Naive thymus-derived CD4-positive, alpha-beta T cell (primary cell): ENCODE results near the gene ABCB9. TPM values are rescaled to one million over a fixed set of nuclear protein-coding genes. Genes with fewer than 3 reads are reported as not detected.

Experiments used
- ATAC-seq: fragments of 150-1000 bp; cut with Tn5 transposase; 2 replicates; pipeline ENCODE4 v1.10.0; 2021; ENCODE audit warnings: mild to moderate bottlenecking, moderate library complexity
- CTCF ChIA-PET: fragments of 350-600 bp; sonication (Branson Sonifier 250); formaldehyde crosslinking; loops from one replicate; lab custom pipeline; 2021; ENCODE audit warnings: antibody characterized with exemption; lab: Charles Lee
- POLR2A ChIA-PET: fragments of 350-600 bp; sonication (Branson Sonifier 250); formaldehyde crosslinking; loops from one replicate; lab custom pipeline; 2021; ENCODE audit warnings: antibody characterized with exemption, inconsistent platforms; lab: Charles Lee
- DNase-seq, 9 donors: peaks; one replicate each; pipeline versions ENCODE4 v3.0.0 to v3.0.0-alpha.2; 2020 to 2022; ENCODE audit warnings: mixed read lengths in 1 of 9
- H3K27ac ChIP-seq: one replicate; pipeline ENCODE4 v1.7.0; 2013; ENCODE audit warnings: mild to moderate bottlenecking, low read depth, low read length, moderate library complexity
- H3K27me3 ChIP-seq, 2 donors: one replicate each; pipeline ENCODE4 v1.7.0; 2013; ENCODE audit warnings: low read length in 2 of 2, mild to moderate bottlenecking in 2 of 2, moderate library complexity in 2 of 2; ENCODE audit not compliant: control insufficient read depth in 2 of 2, insufficient read depth in 2 of 2
- H3K36me3 ChIP-seq, 3 experiments: 1 replicate in 2 of 3; 2 replicates in 1 of 3; pipeline ENCODE4 v1.7.0; 2013; ENCODE audit warnings: low read length in 3 of 3, mild to moderate bottlenecking in 3 of 3, moderate library complexity in 1 of 3; ENCODE audit not compliant: insufficient read depth in 3 of 3, control insufficient read depth in 2 of 3
- H3K4me1 ChIP-seq, 2 donors: one replicate each; pipeline ENCODE4 v1.7.0; 2013; ENCODE audit warnings: low read length in 2 of 2, mild to moderate bottlenecking in 2 of 2, moderate library complexity in 1 of 2; ENCODE audit not compliant: control insufficient read depth in 2 of 2, insufficient read depth in 2 of 2
- H3K4me3 ChIP-seq: 2 replicates; pipeline ENCODE4 v1.7.0; 2013; ENCODE audit warnings: mild to moderate bottlenecking, low read length
- H3K9me3 ChIP-seq, 3 experiments: 1 replicate in 2 of 3; 2 replicates in 1 of 3; pipeline ENCODE4 v1.7.0; 2013; ENCODE audit warnings: low read length in 3 of 3; ENCODE audit not compliant: control insufficient read depth in 2 of 3
- H3K27ac Mint-ChIP-seq, 9 donors: one replicate each; pipeline ENCODE4 v1.8.0; 2020 to 2022; ENCODE audit warnings: mixed read lengths in 9 of 9, mild to moderate bottlenecking in 8 of 9, moderate library complexity in 5 of 9, inconsistent platforms in 2 of 9
- H3K27me3 Mint-ChIP-seq, 5 donors: one replicate each; pipeline ENCODE4 v1.8.0; 2021 to 2022; ENCODE audit warnings: mixed read lengths in 5 of 5, mild to moderate bottlenecking in 1 of 5
- H3K36me3 Mint-ChIP-seq, 5 donors: one replicate each; pipeline ENCODE4 v1.8.0; 2020 to 2022; ENCODE audit warnings: mixed read lengths in 5 of 5, mild to moderate bottlenecking in 3 of 5, inconsistent platforms in 1 of 5
- H3K4me1 Mint-ChIP-seq, 7 donors: one replicate each; pipeline ENCODE4 v1.8.0; 2020 to 2022; ENCODE audit warnings: mixed read lengths in 7 of 7, mild to moderate bottlenecking in 3 of 7, inconsistent platforms in 1 of 7
- H3K4me3 Mint-ChIP-seq, 10 donors: one replicate each; pipeline ENCODE4 v1.8.0; 2020 to 2022; ENCODE audit warnings: mild to moderate bottlenecking in 10 of 10, mixed read lengths in 10 of 10, moderate library complexity in 6 of 10, inconsistent platforms in 2 of 10
- H3K9me3 Mint-ChIP-seq, 11 donors: one replicate each; pipeline ENCODE4 v1.8.0; 2020 to 2022; ENCODE audit warnings: mixed read lengths in 11 of 11, mild to moderate bottlenecking in 4 of 11, inconsistent platforms in 1 of 11, moderate library complexity in 1 of 11
- intact Hi-C, 2 donors: fragments of 100-400 bp; cut with micrococcal nuclease; formaldehyde crosslinking; loops; one replicate each; pipeline ENCODE4 v1.15.1; 2023
- polyA plus RNA-seq, 2 donors: library from polyadenylated mRNA; unstranded; fragments of 300-500 nt; fragmentation: Illumina TruSeq; gene quantifications; one replicate each; pipeline ENCODE4 v1.2.3, GENCODE V29; 2021
- total RNA-seq, 6 experiments: library from RNA in 5 of 6; stranded (reverse) in 5 of 6; gene quantifications; 1 replicate in 5 of 6; 2 replicates in 1 of 6; pipeline ENCODE4 v1.2.3 and lab custom pipeline; 2021 to 2026

The ABCB9 gene
- total and polyA plus RNA-seq, 7 experiments from 2014 or later: 0.74 to 8.9 (median 6.9) TPM

GRCh38 chr12:122975790-122976647, 9.8 kb upstream of the ABCB9 start:
- H3K36me3 Mint-ChIP-seq: peaks cover 0 to 2% (median 0%) of the 10 kb centered on the region in 5 donors
- intact Hi-C loops: loop anchor here (1.0 to 10.0 kb wide), 14 partner anchors 75 to 1391 kb away; partner anchors contain the start of genes DIABLO (in 2 of the 2), CCDC62 (in 1 of the 2), CCDC92 (in 1 of the 2) and DDX55 (in 1 of the 2)
- CTCF ChIA-PET: interaction anchor here (0.5 to 1.4 kb wide), 2 partner anchors 81 to 214 kb away, joined by 3 to 4 read pairs; no protein-coding TSS in a partner anchor
- no peaks in the 10 kb centered on the region for H3K9me3 Mint-ChIP-seq
- Histone ChIP-seq H3K27ac (peak overlapping the region; percentile 98), H3K27me3 (no peaks in the 10 kb centered on the region), H3K4me1 (peaks cover 23 to 28% of the 10 kb centered on the region in 2 donors), H3K36me3 (peaks cover 0 to 22% (median 0%) of the 10 kb centered on the region in 3 experiments), H3K4me3 (peak overlapping the region; percentile 100), H3K9me3 (no peaks in the 10 kb centered on the region)
- peak overlapping the region; percentile 99 to 100 (median 99) for H3K27ac Mint-ChIP-seq
- peaks cover 19 to 46% (median 31%) of the 10 kb centered on the region in 7 donors for H3K4me1 Mint-ChIP-seq
- no peak for ATAC-seq
- H3K4me3 Mint-ChIP-seq: peak overlapping the region; percentile 92 to 99 (median 97)
- POLR2A ChIA-PET: interaction anchor here (0.5 to 3.5 kb wide), 14 partner anchors 8 to 475 kb away, joined by 3 to 34 read pairs (median 6); partner anchors contain the start of genes ABCB9, MPHOSPH9, MTRFR and VPS37B
- peaks cover 0 to 3% (median 0%) of the 10 kb centered on the region in 5 donors for H3K27me3 Mint-ChIP-seq
- DNase-seq: peak in 1 of 9 donors; percentile 7

GRCh38 chr12:122974892-122975789, 8.9 kb upstream of the ABCB9 start, which contains the start of gene OGFOD2:
Gene OGFOD2 (plus strand): TSS chr12:122975244. CDS start chr12:122975252, 8 bp downstream.
- H3K27me3 Mint-ChIP-seq: peaks cover 0 to 3% (median 0%) of the 10 kb centered on the region in 5 donors
- peaks cover 19 to 46% (median 31%) of the 10 kb centered on the region in 7 donors for H3K4me1 Mint-ChIP-seq
- DNase-seq (peak; percentile 80 to 93 (median 92)), ATAC-seq (peak; percentile 92)
- no peaks in the 10 kb centered on the region for H3K9me3 Mint-ChIP-seq
- POLR2A ChIA-PET: interaction anchor here (0.5 to 3.5 kb wide), 22 partner anchors 9 to 657 kb away, joined by 3 to 34 read pairs (median 5); partner anchors contain the start of genes ABCB9, CCDC62, HIP1R and MPHOSPH9
- H3K9me3 ChIP-seq: no peaks in the 10 kb centered on the region
- H3K27ac Mint-ChIP-seq: peak within 1 kb of the TSS; percentile 99 to 100 (median 99)
- peak within 1 kb of the TSS; percentile 100 for H3K4me3 ChIP-seq
- H3K36me3 Mint-ChIP-seq: peaks cover 0 to 2% (median 0%) of the 10 kb centered on the region in 5 donors
- CTCF ChIA-PET: interaction anchor here (1.4 kb wide), 1 partner anchor 80 kb away, joined by 4 read pairs; no protein-coding TSS in a partner anchor
- H3K4me1 ChIP-seq: peaks cover 23 to 28% of the 10 kb centered on the region in 2 donors
- H3K27ac ChIP-seq: peak within 1 kb of the TSS; percentile 98
- no peaks in the 10 kb centered on the region for H3K27me3 ChIP-seq
- intact Hi-C loops: loop anchor here (1.0 to 10.0 kb wide), 22 partner anchors 9 to 1390 kb away; partner anchors contain the start of genes ABCB9 (in 2 of the 2), DDX55 (in 2 of the 2), DIABLO (in 2 of the 2) and MPHOSPH9 (in 2 of the 2)
- H3K4me3 Mint-ChIP-seq: peak within 1 kb of the TSS; percentile 92 to 99 (median 97)
- H3K36me3 ChIP-seq: peaks cover 0 to 16% (median 0%) of the 10 kb centered on the region in 3 experiments

- no peaks in the 10 kb centered on the region for H3K27me3 ChIP-seq
- H3K4me3 ChIP-seq: peak overlapping the region; percentile 100
- Mint-ChIP-seq H3K36me3 (no peaks in the 10 kb centered on the region), H3K27me3 (peaks cover 0 to 3% (median 0%) of the 10 kb centered on the region in 5 donors), H3K9me3 (no peaks in the 10 kb centered on the region), H3K4me3 (peak overlapping the region; percentile 92 to 99 (median 97)), H3K27ac (peak overlapping the region; percentile 99 to 100 (median 99)), H3K4me1 (peaks cover 17 to 39% (median 30%) of the 10 kb centered on the region in 7 donors)
- intact Hi-C loops: loop anchor here (1.0 to 10.0 kb wide), 20 partner anchors 8 to 1390 kb away; partner anchors contain the start of genes ABCB9 (in 2 of the 2), DDX55 (in 2 of the 2), DIABLO (in 2 of the 2) and CCDC62 (in 1 of the 2)
- H3K36me3 ChIP-seq: peaks cover 0 to 14% (median 0%) of the 10 kb centered on the region in 3 experiments
- peaks cover 18 to 23% of the 10 kb centered on the region in 2 donors for H3K4me1 ChIP-seq
- peak overlapping the region; percentile 98 for H3K27ac ChIP-seq
- peak; percentile 92 for ATAC-seq
- no peaks in the 10 kb centered on the region for H3K9me3 ChIP-seq
- peak; percentile 92 to 98 (median 98) for DNase-seq
- POLR2A ChIA-PET: interaction anchor here (0.5 to 3.5 kb wide), 21 partner anchors 8 to 658 kb away, joined by 3 to 34 read pairs (median 5); partner anchors contain the start of genes ABCB9, CCDC62, HIP1R and MPHOSPH9
- CTCF ChIA-PET: interaction anchor here (1.4 kb wide), 1 partner anchor 79 kb away, joined by 4 read pairs; no protein-coding TSS in a partner anchor
These were observed 8.1 kb upstream of the ABCB9 start for GRCh38 chr12:122974274-122974891.

- Mint-ChIP-seq H3K4me1 (peaks cover 5 to 25% (median 18%) of the 10 kb centered on the region in 7 donors), H3K27me3 (peaks cover 0 to 3% (median 0%) of the 10 kb centered on the region in 5 donors), H3K36me3 (no peaks in the 10 kb centered on the region), H3K27ac (no peak overlapping the region), H3K9me3 (peaks cover 0 to 2% (median 0%) of the 10 kb centered on the region in 11 donors), H3K4me3 (no peak overlapping the region)
- intact Hi-C loops: loop anchor here (5.0 to 10.0 kb wide), 5 partner anchors 745 to 1598 kb away; partner anchors contain the start of genes CCDC92 (in 1 of the 2), DIABLO (in 1 of the 2), KDM2B (in 1 of the 2) and NCOR2 (in 1 of the 2)
- Histone ChIP-seq H3K4me3 (no peak overlapping the region), H3K27ac (no peak overlapping the region), H3K36me3 (peaks cover 0 to under 1% (median 0%) of the 10 kb centered on the region in 3 experiments), H3K27me3 (no peaks in the 10 kb centered on the region), H3K9me3 (no peaks in the 10 kb centered on the region), H3K4me1 (peaks cover 10 to 21% of the 10 kb centered on the region in 2 donors)
- ATAC-seq: no peak
- CTCF ChIA-PET: interaction anchor here (1.2 kb wide), 1 partner anchor 17 kb away, joined by 3 read pairs; no protein-coding TSS in a partner anchor
- POLR2A ChIA-PET: no interaction called here
- DNase-seq: no peak
These were observed 3.4 kb upstream of the ABCB9 start for GRCh38 chr12:122969676-122970075.

- H3K36me3 ChIP-seq: no peaks in the 10 kb centered on the region
- H3K27ac ChIP-seq: no peak overlapping the region
- Mint-ChIP-seq H3K36me3 (no peaks in the 10 kb centered on the region), H3K27ac (peak overlapping the region in 3 of 9 donors; percentile 22 to 65 (median 53)), H3K27me3 (no peaks in the 10 kb centered on the region), H3K9me3 (peaks cover 0 to 2% (median 0%) of the 10 kb centered on the region in 11 donors), H3K4me3 (no peak overlapping the region), H3K4me1 (peaks cover 5 to 20% (median 12%) of the 10 kb centered on the region in 7 donors)
- intact Hi-C loops: loop anchor here in 1 of 2 donors (5.0 to 10.0 kb wide), 2 partner anchors 883 to 1599 kb away; partner anchors contain the start of gene NCOR2
- ChIA-PET CTCF (interaction anchor here (0.7 to 1.2 kb wide), 2 partner anchors 255 to 1191 kb away, joined by 4 to 6 read pairs; no protein-coding TSS in a partner anchor), POLR2A (interaction anchor here (0.8 to 1.1 kb wide), 3 partner anchors 106 to 205 kb away, joined by 3 read pairs; no protein-coding TSS in a partner anchor)
- DNase-seq: no peak
- no peak overlapping the region for H3K4me3 ChIP-seq
- H3K9me3 ChIP-seq: no peaks in the 10 kb centered on the region
- no peaks in the 10 kb centered on the region for H3K27me3 ChIP-seq
- H3K4me1 ChIP-seq: peaks cover 10 to 15% of the 10 kb centered on the region in 2 donors
- ATAC-seq: no peak
These were observed 1.8 kb upstream of the ABCB9 start for GRCh38 chr12:122968104-122968503.
